Liver (tissue), 9 donors: ENCODE data around the gene BIN1. TPM values are rescaled to one million over a fixed set of nuclear protein-coding genes. Genes with fewer than 3 reads are reported as not detected.

Experiments used
- DNase-seq: peaks from one replicate; pipeline ENCODE4 v3.0.0-alpha.2; 2017; ENCODE audit warnings: low spot score
- H3K27ac ChIP-seq, 2 donors: one replicate each; pipeline ENCODE4 v1.7.0; 2013; ENCODE audit warnings: inconsistent platforms in 2 of 2, low read length in 2 of 2, control low read depth in 1 of 2, low read depth in 1 of 2, mild to moderate bottlenecking in 1 of 2
- H3K27me3 ChIP-seq, 4 donors: one replicate each; pipeline versions ENCODE4 v1.6.1 to v1.7.0; 2013; ENCODE audit warnings: low read length in 3 of 4, inconsistent platforms in 1 of 4, mild to moderate bottlenecking in 1 of 4, moderate library complexity in 1 of 4; ENCODE audit not compliant: control insufficient read depth in 4 of 4, insufficient read depth in 4 of 4
- H3K36me3 ChIP-seq, 4 donors: one replicate each; pipeline versions ENCODE4 v1.6.1 to v1.7.0; 2013; ENCODE audit warnings: low read length in 3 of 4, mild to moderate bottlenecking in 3 of 4, low read depth in 1 of 4, moderate library complexity in 1 of 4; ENCODE audit not compliant: control insufficient read depth in 4 of 4, insufficient read depth in 3 of 4
- H3K4me1 ChIP-seq, 4 donors: one replicate each; pipeline versions ENCODE4 v1.6.1 to v1.7.0; 2013; ENCODE audit warnings: low read length in 3 of 4, mild to moderate bottlenecking in 3 of 4, moderate library complexity in 1 of 4; ENCODE audit not compliant: control insufficient read depth in 4 of 4, insufficient read depth in 4 of 4
- H3K4me3 ChIP-seq, 3 donors: one replicate each; pipeline versions ENCODE4 v1.6.1 to v1.7.0; 2013; ENCODE audit warnings: low read length in 3 of 3, control low read depth in 1 of 3, low read depth in 1 of 3, mild to moderate bottlenecking in 1 of 3
- H3K9ac ChIP-seq, 2 donors: one replicate each; pipeline ENCODE4 v1.7.0; 2013; ENCODE audit warnings: low read length in 2 of 2, mild to moderate bottlenecking in 2 of 2, moderate library complexity in 2 of 2, control low read depth in 1 of 2, low read depth in 1 of 2
- H3K9me3 ChIP-seq, 4 donors: one replicate each; pipeline versions ENCODE4 v1.6.1 to v1.7.0; 2013; ENCODE audit warnings: low read length in 3 of 4; ENCODE audit not compliant: control insufficient read depth in 4 of 4
- EGR1 ChIP-seq, 2 donors: IDR thresholded peaks; 2 replicates each; pipeline ENCODE4 v1.6.1; 2016 to 2018; ENCODE audit warnings: antibody characterized with exemption in 2 of 2, low read depth in 2 of 2
- FOXA2 ChIP-seq: IDR thresholded peaks from 2 replicates; pipeline ENCODE4 v1.6.1; 2016; ENCODE audit warnings: antibody characterized with exemption
- GABPA ChIP-seq, 2 donors: IDR thresholded peaks in 1 of 2; conservative IDR thresholded peaks in 1 of 2; 2 replicates each; pipeline ENCODE4 v1.6.1; 2016; ENCODE audit warnings: antibody characterized with exemption in 2 of 2, mild to moderate bottlenecking in 1 of 2, moderate library complexity in 1 of 2
- HNF4A ChIP-seq, 2 donors: conservative IDR thresholded peaks; 2 replicates each; pipeline ENCODE4 v1.6.1; 2016; ENCODE audit warnings: antibody characterized with exemption in 2 of 2, mild to moderate bottlenecking in 2 of 2
- HNF4G ChIP-seq: IDR thresholded peaks from 2 replicates; pipeline ENCODE4 v1.6.1; 2016; ENCODE audit warnings: antibody characterized with exemption
- JUND ChIP-seq, 2 donors: IDR thresholded peaks; 2 replicates each; pipeline ENCODE4 v1.6.1; 2016; ENCODE audit warnings: antibody characterized with exemption in 2 of 2
- NR2F2 ChIP-seq: IDR thresholded peaks from 2 replicates; pipeline ENCODE4 v1.6.1; 2016; ENCODE audit warnings: antibody characterized with exemption
- RAD21 ChIP-seq, 2 donors: IDR thresholded peaks; 2 replicates each; pipeline ENCODE4 v1.6.1; 2016; ENCODE audit warnings: antibody characterized with exemption in 2 of 2, mild to moderate bottlenecking in 2 of 2
- RXRA ChIP-seq, 2 donors: IDR thresholded peaks; 2 replicates each; pipeline ENCODE4 v1.6.1; 2017 to 2018; ENCODE audit warnings: antibody characterized with exemption in 2 of 2, mild to moderate bottlenecking in 1 of 2
- SP1 ChIP-seq: IDR thresholded peaks from 2 replicates; pipeline ENCODE4 v1.6.1; 2018; ENCODE audit warnings: antibody characterized with exemption, mild to moderate bottlenecking
- YY1 ChIP-seq: IDR thresholded peaks from 2 replicates; pipeline ENCODE4 v1.6.1; 2016; ENCODE audit warnings: antibody characterized with exemption, mild to moderate bottlenecking
- WGBS: extraction: QIAGEN DNeasy Blood & Tissue Kit; methylation state at CpG from one replicate; pipeline ENCODE4 v1.1.7; 2013; 5-methylcytosine and 5-hydroxymethylcytosine counted together
- polyA plus RNA-seq, 2 donors: library from polyadenylated mRNA; stranded (reverse) in 1 of 2; unstranded in 1 of 2; fragments of 200-250 nt in 1 of 2; fragments of >200 nt in 1 of 2; fragmentation: Nextera tagmentation in 1 of 2; extraction: Ambion mirVana in 1 of 2; gene quantifications; one replicate each; pipeline versions ENCODE4 v1.2.1 to v1.2.3, GENCODE V29; 2013 to 2015
- total RNA-seq, 2 donors: library from RNA; depleted of rRNA; stranded (reverse); fragments of >200 nt; gene quantifications; one replicate each; pipeline ENCODE4 v1.2.3, GENCODE V29; 2014
- TF ChIP-seq, protein P1 (sequence below): IDR thresholded peaks from 2 replicates; pipeline ENCODE4 v1.6.1; 2016; ENCODE audit warnings: antibody characterized with exemption
- TF ChIP-seq, protein P2 (sequence below): IDR thresholded peaks from 2 replicates; pipeline ENCODE4 v1.6.1; 2016; ENCODE audit warnings: antibody characterized with exemption, mild to moderate bottlenecking
- TF ChIP-seq, protein P3 (sequence below): IDR thresholded peaks from 2 replicates; pipeline ENCODE4 v1.6.1; 2016; ENCODE audit warnings: antibody characterized with exemption
- donor health status: healthy.
- donor health status: healthy.
- donor health status: healthy.
- donor health status: healthy.
- donor health status: healthy.

Gene BIN1, protein sequence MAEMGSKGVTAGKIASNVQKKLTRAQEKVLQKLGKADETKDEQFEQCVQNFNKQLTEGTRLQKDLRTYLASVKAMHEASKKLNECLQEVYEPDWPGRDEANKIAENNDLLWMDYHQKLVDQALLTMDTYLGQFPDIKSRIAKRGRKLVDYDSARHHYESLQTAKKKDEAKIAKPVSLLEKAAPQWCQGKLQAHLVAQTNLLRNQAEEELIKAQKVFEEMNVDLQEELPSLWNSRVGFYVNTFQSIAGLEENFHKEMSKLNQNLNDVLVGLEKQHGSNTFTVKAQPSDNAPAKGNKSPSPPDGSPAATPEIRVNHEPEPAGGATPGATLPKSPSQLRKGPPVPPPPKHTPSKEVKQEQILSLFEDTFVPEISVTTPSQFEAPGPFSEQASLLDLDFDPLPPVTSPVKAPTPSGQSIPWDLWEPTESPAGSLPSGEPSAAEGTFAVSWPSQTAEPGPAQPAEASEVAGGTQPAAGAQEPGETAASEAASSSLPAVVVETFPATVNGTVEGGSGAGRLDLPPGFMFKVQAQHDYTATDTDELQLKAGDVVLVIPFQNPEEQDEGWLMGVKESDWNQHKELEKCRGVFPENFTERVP
- total RNA-seq = 10 to 100 TPM; 16.7 to 21.5 TPM
- polyA plus RNA-seq = 10 to 100 TPM; 13.3 TPM

DNA sequence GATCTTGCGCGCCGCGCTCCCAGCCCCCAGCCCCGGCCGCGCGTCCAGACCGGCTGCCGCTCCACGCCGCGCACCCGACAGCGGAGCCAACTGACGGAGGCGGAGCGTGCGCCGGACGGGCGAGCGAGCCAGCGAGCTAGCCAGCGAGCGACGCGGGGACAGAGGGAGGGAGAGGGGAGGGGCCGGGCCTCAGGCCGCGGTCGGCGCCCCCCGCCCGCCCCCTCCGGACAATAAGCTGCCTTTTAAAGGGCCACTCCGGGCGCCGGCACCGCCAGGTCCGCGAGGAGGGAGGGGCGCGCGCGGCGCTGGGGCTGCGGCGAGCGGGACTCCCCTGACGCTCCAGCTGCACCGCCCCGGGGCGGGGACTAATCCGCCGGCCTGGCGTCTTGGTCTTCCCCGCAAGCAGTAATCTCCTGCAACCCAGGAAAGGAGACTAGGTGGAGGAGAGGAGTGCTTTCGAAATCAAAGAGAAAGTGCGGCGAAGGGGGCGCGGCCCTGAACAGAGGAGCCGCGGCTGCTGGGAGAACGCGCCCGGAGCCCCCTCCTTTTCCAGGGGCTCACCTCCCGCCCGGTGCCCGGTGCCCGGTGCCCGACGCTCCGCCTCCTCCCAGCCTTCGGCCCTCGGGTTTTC, at the start of gene BIN1:
TSS of gene BIN1 (minus strand) at position 164 of the 631 bp plus-strand sequence. CDS start 211 bp downstream, outside the sequence.
- H3K36me3 ChIP-seq = no peaks in the 10 kb centered on the region
- peak within 1 kb of the TSS; percentile 42 to 63 for H3K9ac ChIP-seq
- TF ChIP-seq RAD21 (IDR thresholded peaks at IDR 0.05) = no peak
- TF ChIP-seq, protein P1, sequence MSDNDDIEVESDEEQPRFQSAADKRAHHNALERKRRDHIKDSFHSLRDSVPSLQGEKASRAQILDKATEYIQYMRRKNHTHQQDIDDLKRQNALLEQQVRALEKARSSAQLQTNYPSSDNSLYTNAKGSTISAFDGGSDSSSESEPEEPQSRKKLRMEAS = no peak
- TF ChIP-seq RXRA (IDR thresholded peaks at IDR 0.05) = no peak
- TF ChIP-seq SP1 = peak; percentile 43
- TF ChIP-seq FOXA2 = no peak
- no peak for TF ChIP-seq HNF4G
- peak; percentile 24 for TF ChIP-seq YY1
- TF ChIP-seq GABPA (IDR thresholded peaks at IDR 0.05 in 1 of 2, conservative IDR thresholded peaks at IDR 0.05 in 1 of 2) = no peak
- TF ChIP-seq, protein P2, sequence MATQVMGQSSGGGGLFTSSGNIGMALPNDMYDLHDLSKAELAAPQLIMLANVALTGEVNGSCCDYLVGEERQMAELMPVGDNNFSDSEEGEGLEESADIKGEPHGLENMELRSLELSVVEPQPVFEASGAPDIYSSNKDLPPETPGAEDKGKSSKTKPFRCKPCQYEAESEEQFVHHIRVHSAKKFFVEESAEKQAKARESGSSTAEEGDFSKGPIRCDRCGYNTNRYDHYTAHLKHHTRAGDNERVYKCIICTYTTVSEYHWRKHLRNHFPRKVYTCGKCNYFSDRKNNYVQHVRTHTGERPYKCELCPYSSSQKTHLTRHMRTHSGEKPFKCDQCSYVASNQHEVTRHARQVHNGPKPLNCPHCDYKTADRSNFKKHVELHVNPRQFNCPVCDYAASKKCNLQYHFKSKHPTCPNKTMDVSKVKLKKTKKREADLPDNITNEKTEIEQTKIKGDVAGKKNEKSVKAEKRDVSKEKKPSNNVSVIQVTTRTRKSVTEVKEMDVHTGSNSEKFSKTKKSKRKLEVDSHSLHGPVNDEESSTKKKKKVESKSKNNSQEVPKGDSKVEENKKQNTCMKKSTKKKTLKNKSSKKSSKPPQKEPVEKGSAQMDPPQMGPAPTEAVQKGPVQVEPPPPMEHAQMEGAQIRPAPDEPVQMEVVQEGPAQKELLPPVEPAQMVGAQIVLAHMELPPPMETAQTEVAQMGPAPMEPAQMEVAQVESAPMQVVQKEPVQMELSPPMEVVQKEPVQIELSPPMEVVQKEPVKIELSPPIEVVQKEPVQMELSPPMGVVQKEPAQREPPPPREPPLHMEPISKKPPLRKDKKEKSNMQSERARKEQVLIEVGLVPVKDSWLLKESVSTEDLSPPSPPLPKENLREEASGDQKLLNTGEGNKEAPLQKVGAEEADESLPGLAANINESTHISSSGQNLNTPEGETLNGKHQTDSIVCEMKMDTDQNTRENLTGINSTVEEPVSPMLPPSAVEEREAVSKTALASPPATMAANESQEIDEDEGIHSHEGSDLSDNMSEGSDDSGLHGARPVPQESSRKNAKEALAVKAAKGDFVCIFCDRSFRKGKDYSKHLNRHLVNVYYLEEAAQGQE = peak; percentile 31
- TF ChIP-seq EGR1 (IDR thresholded peaks at IDR 0.05; ENCODE audit: low read depth in 2 of 2) = peak in 1 of 2 donors; percentile 12
- TF ChIP-seq, protein P3, sequence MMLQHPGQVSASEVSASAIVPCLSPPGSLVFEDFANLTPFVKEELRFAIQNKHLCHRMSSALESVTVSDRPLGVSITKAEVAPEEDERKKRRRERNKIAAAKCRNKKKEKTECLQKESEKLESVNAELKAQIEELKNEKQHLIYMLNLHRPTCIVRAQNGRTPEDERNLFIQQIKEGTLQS = no peak
- TF ChIP-seq HNF4A (conservative IDR thresholded peaks at IDR 0.05) = peak in 1 of 2 donors; percentile 22
- no peak for TF ChIP-seq JUND (IDR thresholded peaks at IDR 0.05)
- no peaks in the 10 kb centered on the region for H3K9me3 ChIP-seq
- peak within 1 kb of the TSS; percentile 67 to 93 (median 76) for H3K4me3 ChIP-seq
- H3K4me1 ChIP-seq = peaks cover 0 to 40% (median 27%) of the 10 kb centered on the region in 4 donors
- H3K27me3 ChIP-seq = no peaks in the 10 kb centered on the region
- peak; percentile 79 for DNase-seq
- under 1% methylated on average over 77 of the region's 77 CpGs for WGBS
- H3K27ac ChIP-seq = peak within 1 kb of the TSS; percentile 71 to 78

DNA sequence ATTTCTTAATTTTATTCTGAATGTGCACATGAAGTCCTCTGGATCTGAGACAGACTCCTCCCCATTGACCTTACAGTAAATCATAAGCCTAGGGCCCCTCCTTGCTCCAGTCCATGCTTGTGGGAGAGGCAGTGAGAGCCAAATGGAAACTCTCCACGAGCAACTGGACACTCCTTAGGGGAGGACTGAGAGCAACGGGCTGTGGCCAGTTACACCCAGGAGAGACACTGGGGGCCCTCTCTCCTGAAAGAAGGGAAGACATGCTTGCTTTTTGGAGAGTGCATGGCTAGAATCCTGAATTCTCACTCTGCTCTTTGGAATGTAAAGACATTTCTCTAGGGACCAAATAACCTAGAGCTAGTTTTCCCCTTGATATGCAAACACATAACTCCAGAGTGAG, 49.0 kb upstream of the BIN1 start:
- TF ChIP-seq FOXA2 (no peak), NR2F2 (peak; percentile 12)
- 60% methylated on average over 2 of the region's 2 CpGs for WGBS
- Histone ChIP-seq H3K4me3 (no peak overlapping the region), H3K4me1 (no peaks in the 10 kb centered on the region), H3K27ac (no peak overlapping the region), H3K9me3 (peaks cover 0 to 2% (median 0%) of the 10 kb centered on the region in 4 donors), H3K27me3 (no peaks in the 10 kb centered on the region), H3K9ac (no peak overlapping the region), H3K36me3 (no peaks in the 10 kb centered on the region)
- DNase-seq = no peak
